ENCODE measurements around the gene ZNF609. TPM values are rescaled to one million over a fixed set of nuclear protein-coding genes. Genes with fewer than 3 reads are reported as not detected.
A peak's percentile ranks its signal among the peaks of the same experiment; 100 is the strongest.

ZNF609 gene
- total and polyA plus RNA-seq, 10 of the 15 experiments (the other 5 are each of a cell fraction or from before 2014, with no cell fraction given), result 5.1 to 35.3 (median 13.6) TPM

DNA sequence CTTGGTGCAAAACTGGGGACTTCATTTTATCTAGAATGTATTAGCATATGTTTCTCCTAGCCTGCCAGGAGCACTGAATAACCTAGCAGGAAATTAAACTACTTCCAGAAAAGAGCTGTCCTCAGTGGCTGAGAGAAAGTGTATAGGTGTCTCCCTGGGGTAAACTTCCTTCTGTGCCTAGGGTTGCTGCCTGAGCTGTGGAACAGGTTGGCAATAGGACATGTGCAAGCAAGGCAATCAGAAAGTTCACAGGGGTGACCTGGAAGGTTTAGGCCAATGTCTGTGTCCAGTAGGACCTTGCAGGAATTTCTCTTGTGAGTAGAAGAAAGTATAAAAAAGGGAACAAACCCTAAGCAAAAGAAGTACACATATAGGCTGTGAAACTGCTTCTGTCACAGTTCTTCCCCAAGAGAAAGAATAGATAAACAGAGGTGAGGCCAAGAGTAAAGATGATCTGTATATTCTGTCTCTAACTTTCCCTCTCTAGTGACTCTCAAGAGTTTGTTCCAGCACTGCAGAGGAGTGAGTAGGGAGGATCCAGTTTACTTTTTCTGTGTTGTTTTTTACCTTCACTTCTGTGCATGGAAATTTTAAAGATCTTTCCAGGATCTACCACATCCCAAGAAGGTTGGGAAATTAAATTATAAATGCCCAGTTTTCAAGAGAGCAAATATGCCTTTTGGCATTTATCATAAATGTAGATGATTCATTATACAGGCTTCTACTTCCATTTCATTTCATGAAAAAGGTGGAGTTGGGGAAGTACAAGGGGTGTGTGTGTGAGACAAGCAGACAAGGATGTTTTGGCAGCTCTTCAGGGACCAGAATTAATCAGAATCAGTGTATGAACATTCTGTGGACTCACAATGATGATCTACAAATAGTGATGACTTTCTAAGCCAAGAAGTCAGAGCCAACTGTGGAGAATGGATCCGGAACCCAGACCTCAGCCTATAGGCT lies 159.8 kb downstream of the ZNF609 start:
- Histone ChIP-seq H3K4me2 (ENCODE audit: control insufficient read depth, insufficient read depth) (peak overlapping the region; percentile 64), H3K27ac (ENCODE audit: control insufficient read depth, insufficient read depth) (peak overlapping the region; percentile 72), H3K27me3 (replicated peaks in 1 of 2; ENCODE audit: control insufficient read depth in 2 of 2, insufficient read depth in 2 of 2, low read length in 1 of 2) (no peaks in the 10 kb centered on the region), H3K36me3 (ENCODE audit: control insufficient read depth in 2 of 2, insufficient read depth in 2 of 2, low read length in 1 of 2) (peaks cover 2 to 3% of the 10 kb centered on the region in 2 experiments; a peak in 3 of 4 replicates), H2AFZ (ENCODE audit: control insufficient read depth, low read depth, low read length) (no peak overlapping the region), H4K20me1 (ENCODE audit: control insufficient read depth, insufficient read depth) (no peaks in the 10 kb centered on the region), H3K79me2 (ENCODE audit: control insufficient read depth, insufficient read depth, low read length) (peaks cover 53% of the 10 kb centered on the region), H3K4me3 (peak overlapping the region; percentile 23; the same call in 1 of the 2 replicates), H3K9me3 (replicated peaks; ENCODE audit: control insufficient read depth, insufficient read depth, low read length) (no peaks in the 10 kb centered on the region), H3K4me1 (ENCODE audit: control insufficient read depth, insufficient read depth, low read length) (peaks cover 54% of the 10 kb centered on the region), H3K9ac (ENCODE audit: control insufficient read depth, insufficient read depth, low read length) (no peak overlapping the region)
- intact Hi-C loops (cut with micrococcal nuclease; ENCODE audit: unreplicated experiment) (loop anchor here (5.0 kb wide), 2 partner anchors 48 to 158 kb away; partner anchors contain the start of gene ZNF609), in situ Hi-C loops (cut with MboI) (no loop called here)
- POLR2A ChIA-PET, result interaction anchor here (0.5 to 3.1 kb wide), 9 partner anchors 9 to 176 kb away, joined by 3 to 32 read pairs (median 4); no protein-coding TSS in a partner anchor
- BruUV-seq (replicated peaks), result no TSS peak
- WGBS (ENCODE audit: insufficient coverage, insufficient replicate concordance, low lambda C conversion rate, missing lambda C conversion rate), result 100% methylated on average over 1 of the region's 1 CpG
- CTCF ChIA-PET, result interaction anchor here (0.9 to 1.7 kb wide), 7 partner anchors 14 to 193 kb away, joined by 3 to 7 read pairs (median 4); no protein-coding TSS in a partner anchor
- RAD21 ChIA-PET (ENCODE audit: unreplicated experiment), result interaction anchor here (0.8 to 8.2 kb wide), 20 partner anchors 10 to 176 kb away, joined by 3 to 149 read pairs (median 4); no protein-coding TSS in a partner anchor
- peak; percentile 42 for ATAC-seq
- SMC1A ChIA-PET (ENCODE audit: uncharacterized antibody, unreplicated experiment), result interaction anchor here (0.6 to 8.5 kb wide), 21 partner anchors 10 to 192 kb away, joined by 3 to 152 read pairs (median 4); no protein-coding TSS in a partner anchor
- DNase-seq (ENCODE audit: low read depth, low spot score), result no peak
- FAIRE-seq, result no peak
- TF ChIP-seq WRNIP1 (IDR thresholded peaks at IDR 0.05; ENCODE audit: borderline replicate concordance, low read depth, low read length) (no peak), BACH1 (IDR thresholded peaks at IDR 0.05; ENCODE audit: borderline replicate concordance) (no peak), MTA3 (IDR thresholded peaks at IDR 0.05; ENCODE audit: borderline replicate concordance, low read length) (no peak), IKZF2 (IDR thresholded peaks at IDR 0.05) (peak; percentile 46 to 49; a peak in 2 of 4 replicates), CBX3 (IDR thresholded peaks at IDR 0.05; ENCODE audit: borderline replicate concordance, low read depth) (no peak), NR2F1 (conservative IDR thresholded peaks at IDR 0.05) (no peak), YY1 (IDR thresholded peaks at IDR 0.05; ENCODE audit: low read depth, low read length) (no peak), ZZZ3 (IDR thresholded peaks at IDR 0.05; ENCODE audit: control insufficient read depth, insufficient read length, low read depth) (no peak), ZNF24 (IDR thresholded peaks at IDR 0.05) (no peak), IKZF1 (conservative IDR thresholded peaks at IDR 0.05) (peak; percentile 44; the same call in 1 of the 2 replicates), ZBED1 (IDR thresholded peaks at IDR 0.05; ENCODE audit: borderline replicate concordance) (no peak), SP1 (IDR thresholded peaks at IDR 0.05; ENCODE audit: low read depth, low read length) (no peak), BMI1 (IDR thresholded peaks at IDR 0.05; ENCODE audit: borderline replicate concordance) (no peak), SIN3A (IDR thresholded peaks at IDR 0.05; ENCODE audit: low read depth, low read length) (no peak), TCF12 (IDR thresholded peaks at IDR 0.05; ENCODE audit: low read depth, low read length) (no peak)
- TF ChIP-seq, protein P1, sequence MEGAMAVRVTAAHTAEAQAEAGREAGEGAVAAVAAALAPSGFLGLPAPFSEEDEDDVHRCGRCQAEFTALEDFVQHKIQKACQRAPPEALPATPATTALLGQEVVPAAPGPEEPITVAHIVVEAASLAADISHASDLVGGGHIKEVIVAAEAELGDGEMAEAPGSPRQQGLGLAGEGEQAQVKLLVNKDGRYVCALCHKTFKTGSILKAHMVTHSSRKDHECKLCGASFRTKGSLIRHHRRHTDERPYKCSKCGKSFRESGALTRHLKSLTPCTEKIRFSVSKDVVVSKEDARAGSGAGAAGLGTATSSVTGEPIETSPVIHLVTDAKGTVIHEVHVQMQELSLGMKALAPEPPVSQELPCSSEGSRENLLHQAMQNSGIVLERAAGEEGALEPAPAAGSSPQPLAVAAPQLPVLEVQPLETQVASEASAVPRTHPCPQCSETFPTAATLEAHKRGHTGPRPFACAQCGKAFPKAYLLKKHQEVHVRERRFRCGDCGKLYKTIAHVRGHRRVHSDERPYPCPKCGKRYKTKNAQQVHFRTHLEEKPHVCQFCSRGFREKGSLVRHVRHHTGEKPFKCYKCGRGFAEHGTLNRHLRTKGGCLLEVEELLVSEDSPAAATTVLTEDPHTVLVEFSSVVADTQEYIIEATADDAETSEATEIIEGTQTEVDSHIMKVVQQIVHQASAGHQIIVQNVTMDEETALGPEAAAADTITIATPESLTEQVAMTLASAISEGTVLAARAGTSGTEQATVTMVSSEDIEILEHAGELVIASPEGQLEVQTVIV (IDR thresholded peaks at IDR 0.05; ENCODE audit: borderline replicate concordance, partially characterized antibody), result no peak
- TF ChIP-seq, protein P2, sequence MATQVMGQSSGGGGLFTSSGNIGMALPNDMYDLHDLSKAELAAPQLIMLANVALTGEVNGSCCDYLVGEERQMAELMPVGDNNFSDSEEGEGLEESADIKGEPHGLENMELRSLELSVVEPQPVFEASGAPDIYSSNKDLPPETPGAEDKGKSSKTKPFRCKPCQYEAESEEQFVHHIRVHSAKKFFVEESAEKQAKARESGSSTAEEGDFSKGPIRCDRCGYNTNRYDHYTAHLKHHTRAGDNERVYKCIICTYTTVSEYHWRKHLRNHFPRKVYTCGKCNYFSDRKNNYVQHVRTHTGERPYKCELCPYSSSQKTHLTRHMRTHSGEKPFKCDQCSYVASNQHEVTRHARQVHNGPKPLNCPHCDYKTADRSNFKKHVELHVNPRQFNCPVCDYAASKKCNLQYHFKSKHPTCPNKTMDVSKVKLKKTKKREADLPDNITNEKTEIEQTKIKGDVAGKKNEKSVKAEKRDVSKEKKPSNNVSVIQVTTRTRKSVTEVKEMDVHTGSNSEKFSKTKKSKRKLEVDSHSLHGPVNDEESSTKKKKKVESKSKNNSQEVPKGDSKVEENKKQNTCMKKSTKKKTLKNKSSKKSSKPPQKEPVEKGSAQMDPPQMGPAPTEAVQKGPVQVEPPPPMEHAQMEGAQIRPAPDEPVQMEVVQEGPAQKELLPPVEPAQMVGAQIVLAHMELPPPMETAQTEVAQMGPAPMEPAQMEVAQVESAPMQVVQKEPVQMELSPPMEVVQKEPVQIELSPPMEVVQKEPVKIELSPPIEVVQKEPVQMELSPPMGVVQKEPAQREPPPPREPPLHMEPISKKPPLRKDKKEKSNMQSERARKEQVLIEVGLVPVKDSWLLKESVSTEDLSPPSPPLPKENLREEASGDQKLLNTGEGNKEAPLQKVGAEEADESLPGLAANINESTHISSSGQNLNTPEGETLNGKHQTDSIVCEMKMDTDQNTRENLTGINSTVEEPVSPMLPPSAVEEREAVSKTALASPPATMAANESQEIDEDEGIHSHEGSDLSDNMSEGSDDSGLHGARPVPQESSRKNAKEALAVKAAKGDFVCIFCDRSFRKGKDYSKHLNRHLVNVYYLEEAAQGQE (IDR thresholded peaks at IDR 0.05; ENCODE audit: low read depth, low read length), result no peak
